ENCODE measurements around the gene CYP46A1.

Gene CYP46A1

DNA sequence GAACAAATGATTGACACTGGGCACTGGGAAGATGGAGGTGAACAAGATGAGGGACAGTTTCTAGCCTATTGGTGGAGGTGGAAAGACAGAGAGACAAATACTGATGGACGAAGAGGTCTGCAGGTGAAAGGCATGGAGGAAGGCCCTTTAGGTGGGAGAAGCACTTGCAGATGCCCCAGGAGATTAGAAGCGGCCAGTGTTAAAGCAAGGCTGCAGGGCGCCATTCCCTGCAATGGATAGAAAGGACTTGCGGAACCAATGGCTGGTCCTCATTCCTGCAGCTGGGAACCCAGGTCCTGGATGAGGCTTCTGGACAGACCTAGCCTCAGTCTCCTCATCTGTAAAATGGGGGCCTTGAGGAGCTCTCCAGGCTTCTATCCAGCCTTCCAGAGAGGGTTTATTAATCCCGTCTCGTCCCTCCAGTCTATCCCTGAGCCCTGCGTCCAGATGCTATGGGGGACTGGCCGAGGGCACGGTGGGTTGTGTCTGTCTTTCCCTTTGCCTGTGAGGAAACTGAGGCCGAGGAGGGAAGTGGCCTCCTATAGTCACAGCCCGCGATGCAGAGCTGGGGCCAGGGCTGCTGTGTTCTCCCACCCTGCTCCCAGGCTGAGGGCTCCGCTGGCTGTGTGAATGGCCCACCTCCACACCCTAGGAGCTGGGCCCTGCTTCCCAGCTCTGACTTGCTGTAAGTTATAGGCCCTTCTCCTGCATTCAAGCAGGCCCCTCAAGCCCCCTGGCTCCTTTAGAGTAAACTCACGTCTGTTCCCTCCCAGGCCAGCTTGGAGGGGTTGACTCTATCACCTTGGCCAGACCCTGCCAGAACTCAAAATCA, 33.0 kb downstream of the CYP46A1 start:
- no peak for DNase-seq

DNA sequence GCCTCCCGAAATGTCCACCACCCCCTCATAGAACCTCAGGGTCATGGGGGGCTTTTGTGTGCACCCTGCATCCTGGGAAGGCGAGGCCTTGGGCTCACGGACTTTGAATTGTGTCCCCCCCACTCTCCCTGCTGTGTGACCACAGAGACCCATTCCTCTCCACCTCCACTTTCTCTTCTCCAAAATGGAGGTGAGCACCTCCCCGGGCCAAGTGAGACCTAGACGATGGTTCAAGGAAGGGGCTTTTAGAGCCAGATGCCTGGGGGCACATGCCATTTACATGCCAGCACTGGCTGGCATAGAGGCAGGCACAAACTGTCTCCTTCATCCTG, 33.5 kb downstream of the CYP46A1 start:
- DNase-seq, result no peak

DNA sequence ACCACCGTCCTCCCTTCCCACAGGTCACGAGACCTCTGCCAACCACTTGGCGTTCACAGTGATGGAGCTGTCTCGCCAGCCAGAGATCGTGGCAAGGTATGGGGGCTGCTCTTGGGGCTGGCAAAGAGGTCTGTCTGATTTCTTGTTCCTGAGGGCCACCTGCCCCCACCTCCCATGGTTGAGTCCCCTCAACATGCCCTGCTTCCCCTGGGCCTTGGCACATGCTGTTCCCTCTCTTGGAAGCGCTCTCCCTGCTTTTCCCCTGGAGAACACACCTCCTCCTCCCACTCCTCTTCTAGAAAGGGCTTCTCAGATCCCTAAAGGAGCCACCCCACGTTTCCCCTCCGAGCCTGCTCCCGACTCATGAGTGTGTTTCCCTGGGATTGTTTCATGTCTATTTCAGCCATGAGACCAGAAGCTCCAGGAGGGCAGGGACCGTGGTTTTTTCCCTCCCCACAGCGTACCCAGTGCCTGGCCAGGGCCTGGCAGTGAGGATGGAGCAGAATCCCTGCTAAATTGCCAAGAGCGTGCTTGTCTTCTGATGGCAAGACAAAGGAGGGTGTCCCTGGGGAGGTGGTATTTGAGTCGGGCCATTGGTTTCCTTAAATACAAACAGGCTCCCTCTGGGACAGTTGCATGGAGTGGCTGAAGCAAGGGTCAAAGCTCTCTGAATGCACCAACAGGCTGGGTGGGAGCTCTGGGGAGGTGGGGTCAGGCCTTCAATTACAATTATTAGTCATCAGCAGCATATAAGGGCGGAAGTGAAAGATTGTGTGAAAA, 34.1 kb downstream of the CYP46A1 start:
- no peak for DNase-seq

DNA sequence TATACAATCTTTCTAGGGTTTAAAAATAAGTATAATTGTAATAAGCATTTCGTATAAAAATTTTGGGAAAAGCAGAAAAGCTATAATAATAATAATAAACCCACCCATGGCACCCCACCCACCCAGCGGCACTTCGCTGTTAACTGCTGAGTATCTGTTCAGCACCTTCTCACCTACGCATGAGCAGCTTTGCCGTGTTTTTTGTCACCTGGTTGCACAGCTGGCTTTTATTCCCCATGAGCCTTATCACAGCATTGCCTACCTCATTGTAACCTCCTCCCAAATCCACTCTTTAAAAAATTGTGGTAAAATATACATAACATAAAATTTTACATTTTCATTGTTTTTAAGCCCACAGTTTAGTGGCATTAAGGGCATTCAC, 34.7 kb downstream of the CYP46A1 start:
- no peak for DNase-seq

DNA sequence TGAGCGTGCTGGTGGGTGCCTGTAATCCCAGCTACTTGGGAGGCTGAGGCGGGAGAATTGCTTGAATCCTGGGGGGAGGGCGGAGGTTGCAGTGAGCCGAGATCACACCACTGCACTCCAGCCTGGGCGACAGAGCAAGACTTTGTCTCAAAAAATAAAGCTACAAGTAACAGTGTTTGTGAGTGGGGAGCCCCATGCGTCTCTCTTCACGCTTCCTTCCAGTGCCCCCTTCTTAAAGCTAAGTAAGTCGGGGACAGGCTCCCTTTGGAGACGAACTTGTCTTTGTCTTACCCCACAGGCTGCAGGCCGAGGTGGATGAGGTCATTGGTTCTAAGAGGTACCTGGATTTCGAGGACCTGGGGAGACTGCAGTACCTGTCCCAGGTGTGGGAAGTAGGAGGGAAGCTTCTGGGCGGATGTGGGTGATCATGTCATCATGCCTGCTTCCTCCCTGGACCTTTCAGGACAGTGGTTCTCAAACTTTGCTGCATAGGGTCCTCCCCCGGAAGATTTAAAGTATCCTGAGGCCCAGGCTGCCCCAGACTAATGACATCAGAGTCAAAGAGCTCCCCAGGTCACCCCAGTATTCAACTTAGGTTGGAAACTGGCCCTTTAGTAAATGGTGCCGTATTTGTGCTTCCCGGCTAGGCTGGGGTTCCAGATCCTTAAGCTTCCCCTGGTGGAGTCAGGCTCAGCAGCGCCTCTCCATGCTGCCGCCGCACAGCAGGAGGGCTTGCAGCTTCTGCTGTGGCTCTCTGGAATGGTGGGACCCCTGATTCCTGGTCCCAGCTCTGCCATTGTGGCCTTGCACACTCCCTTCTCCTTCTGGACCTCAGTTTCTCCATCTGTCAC, 37.1 kb downstream of the CYP46A1 start:
- no peak for DNase-seq

DNA sequence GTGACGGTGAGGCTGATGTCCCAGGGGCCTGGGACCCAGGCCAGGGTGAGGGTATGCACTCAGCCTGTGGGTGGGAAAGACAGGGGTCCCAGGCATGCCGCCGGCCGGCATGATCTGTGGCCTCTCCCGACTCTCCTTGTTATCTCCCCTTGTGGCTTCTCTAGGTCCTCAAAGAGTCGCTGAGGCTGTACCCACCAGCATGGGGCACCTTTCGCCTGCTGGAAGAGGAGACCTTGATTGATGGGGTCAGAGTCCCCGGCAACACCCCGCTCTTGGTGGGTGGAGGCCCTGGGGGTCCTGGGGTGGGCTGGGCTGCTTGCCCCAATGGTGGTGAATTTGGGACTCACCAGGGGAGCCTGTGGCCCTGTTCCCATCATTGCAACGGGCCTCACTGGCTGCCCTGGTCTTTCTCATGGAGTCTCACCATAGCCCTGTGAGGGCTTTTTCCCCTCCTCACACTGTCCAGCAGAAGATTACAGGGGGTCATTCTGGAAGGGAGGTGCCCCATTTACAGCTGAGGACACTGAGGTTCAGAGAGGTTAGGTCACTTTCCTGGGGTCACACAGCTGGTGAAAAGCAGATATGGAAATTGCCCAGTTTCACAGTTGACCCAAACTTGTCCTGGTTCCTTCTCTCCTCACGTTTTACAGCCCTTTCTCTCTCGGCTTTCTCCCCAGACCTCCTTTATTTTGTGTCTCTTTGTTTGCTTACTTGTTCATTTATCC, 37.9 kb downstream of the CYP46A1 start:
- DNase-seq, result no peak

DNA sequence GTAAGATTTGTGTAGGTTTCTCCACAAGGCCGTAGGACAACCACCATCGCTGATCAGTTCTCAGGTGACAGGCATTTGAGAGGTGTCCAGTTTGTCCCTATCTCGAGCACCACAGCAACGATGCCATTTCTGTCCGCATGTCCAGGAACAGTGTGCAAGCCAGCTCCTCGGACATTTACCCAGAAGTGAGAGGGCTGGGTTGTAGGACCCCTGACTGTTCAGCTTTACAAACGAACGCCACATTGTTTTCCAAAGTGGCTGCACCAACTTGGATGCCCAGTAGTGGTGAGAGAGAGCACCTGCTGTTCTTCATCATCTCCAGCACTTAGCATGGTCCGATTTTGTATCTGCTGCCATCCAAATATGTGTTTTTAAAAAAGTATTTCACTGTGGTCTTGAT, 38.6 kb downstream of the CYP46A1 start:
- DNase-seq, result no peak

DNA sequence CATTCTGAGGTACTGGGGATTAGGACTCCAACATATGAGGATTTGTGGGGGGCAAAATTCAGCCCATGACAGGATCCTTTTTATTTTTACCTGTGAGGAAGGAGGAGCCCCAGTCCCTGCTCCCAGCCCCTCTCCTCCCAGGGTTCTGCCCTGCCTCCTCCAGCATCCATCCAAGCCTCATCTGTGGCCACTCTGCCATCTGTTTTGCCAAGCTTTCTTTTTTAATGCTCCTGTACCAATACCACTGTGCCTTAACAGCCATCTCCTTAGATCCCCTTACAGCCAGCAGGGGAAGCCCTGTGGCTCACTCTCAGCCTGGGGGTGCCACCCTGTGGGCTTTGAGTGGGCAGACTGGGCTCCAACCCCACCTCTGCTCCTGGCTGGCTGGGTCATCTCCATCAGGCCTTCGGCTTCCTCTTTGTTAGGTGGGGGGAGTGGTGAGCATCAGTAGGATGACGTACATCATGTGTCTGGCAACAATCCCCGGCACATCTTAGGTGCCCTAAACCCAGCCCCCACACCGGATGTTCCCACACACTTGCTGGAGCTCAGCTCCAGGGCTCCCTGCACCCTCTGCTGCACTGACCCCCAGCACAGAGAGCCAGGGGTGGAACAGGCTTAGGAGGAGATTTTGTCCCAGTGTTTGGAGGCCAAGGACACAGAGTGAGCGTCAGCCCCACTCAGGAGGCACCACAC, 40.2 kb downstream of the CYP46A1 start:
- DNase-seq, result no peak

DNA sequence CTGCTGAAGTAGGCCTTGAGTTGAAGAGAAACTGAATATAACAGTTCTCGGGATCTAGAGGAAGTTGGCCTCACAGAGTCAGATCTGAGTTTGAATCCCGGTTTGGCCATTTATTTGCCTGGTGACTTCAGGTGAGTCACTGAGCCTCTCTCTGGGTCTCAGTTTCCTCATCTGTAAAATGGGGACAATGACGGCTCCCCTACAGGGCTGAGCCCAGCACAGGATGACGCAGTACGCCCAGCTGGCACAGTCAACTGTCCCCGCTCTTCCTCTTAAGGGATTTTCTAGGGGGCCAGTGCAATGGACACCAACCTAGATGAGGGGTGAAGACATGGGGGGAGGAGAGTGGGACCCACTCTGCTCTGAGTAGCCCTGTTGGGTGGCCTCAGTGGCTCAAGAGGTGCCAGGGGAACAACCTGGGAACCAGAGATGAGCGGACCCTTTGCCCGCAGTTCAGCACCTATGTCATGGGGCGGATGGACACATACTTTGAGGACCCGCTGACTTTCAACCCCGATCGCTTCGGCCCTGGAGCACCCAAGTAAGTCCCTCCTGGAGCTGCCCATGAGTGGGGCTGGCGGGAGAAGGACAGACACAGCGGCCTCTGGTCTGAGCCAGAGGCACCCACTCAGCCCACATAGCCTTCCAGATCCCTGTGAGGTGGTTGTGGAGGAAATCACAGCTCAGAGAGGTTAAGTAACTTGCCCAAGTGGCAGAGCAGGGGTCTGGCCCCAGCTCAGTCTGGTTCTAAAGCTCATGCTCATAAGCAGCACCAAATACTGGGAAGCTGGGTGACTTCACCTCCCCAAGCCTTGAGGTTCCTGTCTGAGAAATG, 41.1 kb downstream of the CYP46A1 start:
- DNase-seq, result no peak

DNA sequence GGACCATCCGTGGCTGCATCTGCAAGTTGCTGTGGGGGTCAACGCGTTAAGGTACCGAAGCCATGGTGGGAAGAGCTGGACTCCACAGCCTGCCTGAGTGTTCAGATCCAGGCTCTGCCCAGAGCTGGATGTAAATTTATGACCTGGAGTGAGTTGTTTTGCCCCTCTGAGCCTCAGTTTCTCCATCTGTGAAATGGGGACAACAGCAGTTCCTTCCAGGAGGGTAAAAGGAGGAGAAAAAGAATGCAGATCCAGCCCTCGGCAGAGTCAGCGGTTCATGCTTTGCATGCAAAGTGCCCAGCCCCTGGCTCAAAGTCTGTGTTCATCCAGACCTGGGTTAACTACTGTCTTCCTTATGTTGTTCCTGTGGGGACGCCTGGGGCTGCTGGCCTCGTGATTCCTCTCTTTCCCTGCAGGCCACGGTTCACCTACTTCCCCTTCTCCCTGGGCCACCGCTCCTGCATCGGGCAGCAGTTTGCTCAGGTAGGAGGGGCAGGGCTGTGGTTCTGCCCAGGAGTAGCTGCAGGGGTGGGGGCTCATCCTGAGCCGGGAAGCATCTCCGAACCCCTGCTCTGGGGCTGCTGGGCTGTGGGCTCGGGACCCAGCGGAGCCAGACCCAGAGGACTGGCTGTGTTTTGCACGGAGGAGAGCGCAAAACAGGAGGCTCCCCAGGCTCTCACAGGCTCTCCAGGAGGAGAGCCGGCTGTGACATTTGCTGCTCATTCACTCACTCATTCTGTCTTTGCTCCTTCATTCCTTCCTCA, 41.9 kb downstream of the CYP46A1 start:
- peak; percentile 16 for DNase-seq

DNA sequence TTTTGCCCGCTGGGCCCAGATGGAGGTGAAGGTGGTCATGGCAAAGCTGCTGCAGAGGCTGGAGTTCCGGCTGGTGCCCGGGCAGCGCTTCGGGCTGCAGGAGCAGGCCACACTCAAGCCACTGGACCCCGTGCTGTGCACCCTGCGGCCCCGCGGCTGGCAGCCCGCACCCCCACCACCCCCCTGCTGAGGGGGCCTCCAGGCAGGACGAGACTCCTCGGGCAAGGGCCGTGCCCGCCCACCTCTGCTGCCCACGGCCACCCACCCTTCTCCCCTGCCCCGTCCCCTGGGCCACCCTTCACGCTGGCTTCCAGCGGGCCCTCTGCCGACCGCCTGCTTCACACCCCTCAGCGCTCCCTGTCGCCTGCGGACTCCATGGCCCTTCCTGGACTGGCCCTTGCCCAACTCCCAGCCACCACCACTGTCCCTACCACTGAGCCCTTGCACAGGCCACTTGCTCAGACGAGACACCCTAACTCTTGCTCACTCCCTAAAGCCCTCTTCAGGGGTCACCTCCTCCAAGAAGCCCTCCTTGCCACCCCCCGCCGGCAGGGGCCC, 42.5 kb downstream of the CYP46A1 start:
- peak; percentile 22 for DNase-seq

DNA sequence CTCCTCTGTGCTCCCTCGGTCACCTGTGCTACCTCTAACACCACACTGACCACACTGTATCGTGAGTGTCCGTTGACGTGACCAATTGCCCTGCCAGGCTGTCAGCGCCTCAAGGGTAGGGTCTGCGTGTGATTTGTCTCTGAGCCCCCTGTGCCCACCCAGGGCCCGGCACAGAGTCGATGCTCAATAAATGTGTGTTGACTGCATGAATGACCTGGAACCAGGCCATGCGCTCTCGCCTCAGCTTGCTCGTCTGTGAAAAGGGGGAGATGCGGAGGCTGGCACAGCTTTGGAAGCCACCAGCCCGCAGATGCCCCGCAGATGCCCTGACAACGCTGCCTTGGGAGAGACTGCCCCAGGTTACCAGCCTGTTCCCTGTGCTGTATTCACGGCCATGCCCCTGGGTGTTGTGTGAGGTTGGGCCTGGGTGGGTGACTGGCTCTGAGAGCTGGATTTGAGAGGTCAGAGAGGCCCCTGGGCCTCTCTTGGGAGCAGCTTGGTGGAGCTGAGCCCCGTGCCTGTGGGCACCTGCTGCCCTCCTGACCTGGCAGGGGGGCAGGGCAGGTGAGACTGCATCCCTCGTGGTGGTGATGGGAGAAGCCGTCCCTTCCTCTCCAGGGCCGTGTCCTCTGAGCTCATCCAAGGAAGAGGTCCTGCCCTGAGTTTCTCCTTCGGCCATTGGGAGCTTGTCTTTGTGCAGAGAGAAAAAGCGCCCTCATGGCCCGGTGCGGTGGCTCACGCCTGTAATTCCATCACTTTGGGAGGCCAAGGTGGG, 43.2 kb downstream of the CYP46A1 start:
- DNase-seq, result peak; percentile 24

DNA sequence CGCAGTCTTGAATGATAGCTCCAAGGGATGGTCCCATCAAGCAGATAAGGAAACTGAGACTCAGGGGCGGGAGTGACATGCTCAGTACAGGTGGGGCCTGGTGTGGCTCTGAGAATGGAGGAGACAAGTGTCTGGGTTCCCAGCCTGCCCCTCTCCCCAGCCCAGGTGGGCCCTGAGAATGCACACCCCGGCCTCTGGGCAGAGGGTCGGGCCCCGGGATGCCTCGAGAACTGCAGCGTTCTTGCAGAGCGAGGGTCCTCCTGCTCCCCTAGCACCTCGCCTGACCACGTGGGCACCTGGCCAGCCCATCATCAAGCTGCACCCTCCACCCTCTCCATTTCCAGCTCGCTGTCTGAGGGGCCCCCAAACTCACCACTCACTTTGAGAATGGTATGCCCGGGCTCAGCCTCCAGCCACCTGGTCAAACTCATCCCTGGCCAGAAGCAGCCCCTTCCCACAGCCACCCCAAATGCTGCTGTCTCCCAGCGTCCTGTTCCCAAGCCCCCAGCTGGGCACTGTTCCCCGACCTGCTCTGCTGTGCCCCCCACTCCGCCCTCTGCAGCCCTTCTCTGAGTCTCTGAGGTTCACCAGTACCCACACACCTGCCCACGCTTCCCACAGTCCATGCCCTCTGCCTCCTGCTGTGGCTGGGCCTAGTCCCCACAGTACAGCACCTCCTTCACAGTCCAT, 44.3 kb downstream of the CYP46A1 start:
- DNase-seq, result peak; percentile 16

DNA sequence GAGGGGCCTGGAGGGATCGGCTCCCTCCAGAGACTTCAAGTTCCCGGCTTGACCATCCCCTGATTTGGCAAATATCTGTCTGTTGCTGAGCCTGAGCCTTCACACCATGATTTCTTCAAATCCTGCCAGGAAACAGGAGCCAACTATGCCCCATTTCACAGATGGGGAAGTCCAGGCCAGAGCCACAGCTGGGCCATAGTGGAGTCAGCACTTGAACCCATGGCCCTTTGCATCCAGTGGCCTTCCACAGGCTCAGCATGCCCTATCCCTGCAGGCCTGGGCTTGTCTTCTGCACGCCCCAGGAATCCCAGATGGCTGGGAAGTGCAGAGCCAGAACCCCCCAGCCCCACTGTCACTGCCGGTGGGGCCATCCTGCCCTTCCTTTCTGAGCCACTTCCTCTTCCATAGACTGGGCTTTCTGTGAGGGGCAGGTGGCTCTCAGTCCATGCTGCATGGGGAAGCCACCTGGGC, 44.9 kb downstream of the CYP46A1 start:
- peak; percentile 25 for DNase-seq

DNA sequence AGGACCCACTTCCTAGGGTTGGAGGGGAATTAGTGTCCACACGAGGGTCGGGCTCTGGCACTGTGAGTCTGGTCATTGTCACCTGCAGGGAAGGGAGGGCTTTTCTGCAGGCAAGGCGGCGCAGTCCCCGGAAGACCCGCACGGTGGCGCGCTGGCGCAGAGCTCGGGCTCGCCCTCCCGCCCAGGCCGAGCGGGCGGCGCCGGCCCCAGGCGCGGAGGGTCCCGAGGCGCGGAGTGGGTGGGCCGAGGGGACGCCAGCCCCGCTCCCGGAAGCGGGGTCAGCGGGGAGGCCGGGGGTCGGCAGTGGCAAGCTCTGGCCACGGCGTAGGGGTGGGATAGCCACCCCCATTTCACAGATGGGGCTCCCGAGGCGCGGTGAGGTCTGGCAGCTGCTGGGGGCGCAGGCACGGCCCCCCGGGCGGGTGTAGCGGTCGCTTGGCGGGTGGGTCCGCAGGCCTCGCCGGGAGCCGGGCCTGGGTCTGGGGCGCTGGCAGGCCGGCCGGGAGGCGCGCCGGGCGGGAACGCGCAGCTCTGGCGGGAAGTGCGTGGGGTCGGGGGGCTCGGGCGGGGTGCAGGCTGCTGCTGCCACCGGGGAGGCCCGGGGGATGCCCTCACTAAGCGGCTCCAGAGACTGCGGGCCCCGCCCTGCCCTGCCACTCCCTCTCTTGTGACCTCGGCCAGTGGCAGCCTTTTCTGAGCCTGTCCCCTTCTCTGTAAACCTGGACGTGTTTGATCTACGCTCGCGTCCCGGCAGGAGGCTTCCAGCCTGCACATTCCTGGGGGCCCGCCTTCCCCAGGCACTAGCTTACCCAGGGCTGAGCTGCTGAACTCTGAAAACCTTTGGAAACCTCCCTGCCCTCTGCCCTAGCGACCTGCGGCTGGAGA, 46.1 kb downstream of the CYP46A1 start:
- DNase-seq, result peak; percentile 78

DNA sequence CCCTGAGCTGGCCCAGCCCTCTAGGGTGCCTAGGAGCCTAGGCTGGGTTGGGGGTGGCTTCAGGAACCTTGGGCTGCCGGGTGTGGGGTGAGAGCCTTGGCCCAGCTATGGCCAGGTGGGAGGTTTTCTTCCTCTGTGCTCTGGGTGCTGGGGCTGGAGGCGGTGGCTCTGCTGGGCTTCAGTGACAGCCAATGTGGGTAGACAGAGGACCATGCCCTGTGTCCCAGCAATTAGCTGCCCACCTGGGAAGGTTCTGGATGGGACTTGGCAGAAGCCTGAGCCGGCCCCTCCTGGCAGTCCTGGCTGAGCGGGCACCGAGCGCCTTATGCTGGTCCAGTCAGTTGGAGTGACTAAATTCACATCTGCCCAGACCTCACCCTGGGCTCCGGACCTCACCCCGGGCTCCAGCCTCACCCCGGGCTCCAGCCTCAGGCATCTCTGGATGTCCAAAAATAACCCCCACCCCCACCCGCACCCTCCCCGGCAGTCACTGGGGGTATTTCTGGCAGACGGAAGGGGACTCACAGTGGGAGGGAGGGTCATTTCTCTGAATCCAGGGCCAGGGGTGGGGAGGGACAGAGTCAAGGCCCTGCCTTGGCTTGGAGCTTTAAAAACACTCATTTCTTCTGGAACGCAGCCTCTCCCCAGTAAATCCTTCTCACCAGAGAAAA, 46.9 kb downstream of the CYP46A1 start:
- DNase-seq, result peak; percentile 41

Measured in left hindlimb (tissue), 1 donor.